GM12801 (cell line): ENCODE results near the gene CLIC4.

ENCODE experiments used
- TF ChIP-seq, protein P1 (sequence below): IDR thresholded peaks from one replicate; pipeline ENCODE4 v1.5.1; 2011; ENCODE audit warnings: control low read depth; ENCODE audit not compliant: insufficient read length; ENCODE audit errors: extremely low read depth

Gene CLIC4

DNA sequence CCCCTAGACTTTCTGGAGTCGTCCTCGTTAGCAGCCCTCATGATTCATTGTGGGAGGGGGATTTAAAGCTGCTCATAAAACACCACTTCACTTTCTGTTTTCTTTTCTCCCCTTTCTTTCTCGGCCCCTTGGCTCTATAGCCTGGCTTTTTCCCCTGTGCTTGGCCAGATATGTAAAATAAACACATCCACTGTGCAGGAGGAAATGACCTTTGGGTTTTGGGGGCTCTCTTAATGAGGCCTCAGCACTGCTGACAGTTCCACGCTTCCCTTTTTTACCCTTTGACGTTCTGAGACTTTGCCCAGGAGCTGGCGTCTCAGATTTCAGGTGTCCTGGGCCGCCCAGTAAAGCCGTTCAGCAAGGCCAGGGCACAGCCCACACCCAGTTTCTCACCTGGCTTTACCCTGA is 119.1 kb downstream of the CLIC4 start:
- TF ChIP-seq, protein P1, sequence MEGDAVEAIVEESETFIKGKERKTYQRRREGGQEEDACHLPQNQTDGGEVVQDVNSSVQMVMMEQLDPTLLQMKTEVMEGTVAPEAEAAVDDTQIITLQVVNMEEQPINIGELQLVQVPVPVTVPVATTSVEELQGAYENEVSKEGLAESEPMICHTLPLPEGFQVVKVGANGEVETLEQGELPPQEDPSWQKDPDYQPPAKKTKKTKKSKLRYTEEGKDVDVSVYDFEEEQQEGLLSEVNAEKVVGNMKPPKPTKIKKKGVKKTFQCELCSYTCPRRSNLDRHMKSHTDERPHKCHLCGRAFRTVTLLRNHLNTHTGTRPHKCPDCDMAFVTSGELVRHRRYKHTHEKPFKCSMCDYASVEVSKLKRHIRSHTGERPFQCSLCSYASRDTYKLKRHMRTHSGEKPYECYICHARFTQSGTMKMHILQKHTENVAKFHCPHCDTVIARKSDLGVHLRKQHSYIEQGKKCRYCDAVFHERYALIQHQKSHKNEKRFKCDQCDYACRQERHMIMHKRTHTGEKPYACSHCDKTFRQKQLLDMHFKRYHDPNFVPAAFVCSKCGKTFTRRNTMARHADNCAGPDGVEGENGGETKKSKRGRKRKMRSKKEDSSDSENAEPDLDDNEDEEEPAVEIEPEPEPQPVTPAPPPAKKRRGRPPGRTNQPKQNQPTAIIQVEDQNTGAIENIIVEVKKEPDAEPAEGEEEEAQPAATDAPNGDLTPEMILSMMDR = no peak

DNA sequence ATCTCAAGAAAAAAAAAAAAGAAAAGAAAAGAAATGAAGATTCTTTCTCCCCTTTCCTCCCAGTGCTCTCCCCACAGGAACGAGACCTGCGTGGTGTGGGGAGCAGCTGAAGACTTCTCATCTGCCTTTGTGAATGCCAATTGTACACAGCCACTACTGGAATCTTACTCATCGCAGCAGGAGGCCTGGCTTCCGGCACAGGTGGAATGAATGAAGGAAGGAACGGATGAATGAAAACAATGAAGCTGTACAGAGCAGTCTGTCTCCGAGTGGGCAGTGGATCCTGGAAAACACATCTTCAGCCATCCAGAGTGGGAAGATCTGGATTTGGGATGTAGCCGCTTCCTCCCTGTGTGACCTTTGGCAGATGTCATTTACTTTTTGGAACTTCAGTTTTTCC is 119.9 kb downstream of the CLIC4 start:
- TF ChIP-seq, protein P1 = no peak

DNA sequence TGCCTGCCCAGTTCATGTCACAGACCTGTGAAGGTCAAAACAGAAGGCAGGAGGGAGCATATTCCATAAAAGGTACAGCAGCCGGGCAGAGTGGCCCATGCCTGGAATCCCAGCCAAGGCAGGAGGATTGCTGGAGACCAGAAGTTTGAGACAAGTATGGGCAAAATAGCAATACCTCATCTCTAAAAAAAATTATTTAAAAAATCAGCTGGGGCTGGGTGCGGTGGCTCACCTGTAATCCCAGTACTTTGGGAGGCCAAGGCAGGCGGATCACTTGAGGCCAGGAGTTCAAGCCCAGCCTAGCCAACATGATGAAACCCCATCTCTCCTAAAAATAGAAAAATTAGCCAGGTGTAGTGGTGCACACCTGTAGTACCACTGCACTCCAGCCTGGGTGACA is 120.3 kb downstream of the CLIC4 start:
- TF ChIP-seq, protein P1 = no peak

DNA sequence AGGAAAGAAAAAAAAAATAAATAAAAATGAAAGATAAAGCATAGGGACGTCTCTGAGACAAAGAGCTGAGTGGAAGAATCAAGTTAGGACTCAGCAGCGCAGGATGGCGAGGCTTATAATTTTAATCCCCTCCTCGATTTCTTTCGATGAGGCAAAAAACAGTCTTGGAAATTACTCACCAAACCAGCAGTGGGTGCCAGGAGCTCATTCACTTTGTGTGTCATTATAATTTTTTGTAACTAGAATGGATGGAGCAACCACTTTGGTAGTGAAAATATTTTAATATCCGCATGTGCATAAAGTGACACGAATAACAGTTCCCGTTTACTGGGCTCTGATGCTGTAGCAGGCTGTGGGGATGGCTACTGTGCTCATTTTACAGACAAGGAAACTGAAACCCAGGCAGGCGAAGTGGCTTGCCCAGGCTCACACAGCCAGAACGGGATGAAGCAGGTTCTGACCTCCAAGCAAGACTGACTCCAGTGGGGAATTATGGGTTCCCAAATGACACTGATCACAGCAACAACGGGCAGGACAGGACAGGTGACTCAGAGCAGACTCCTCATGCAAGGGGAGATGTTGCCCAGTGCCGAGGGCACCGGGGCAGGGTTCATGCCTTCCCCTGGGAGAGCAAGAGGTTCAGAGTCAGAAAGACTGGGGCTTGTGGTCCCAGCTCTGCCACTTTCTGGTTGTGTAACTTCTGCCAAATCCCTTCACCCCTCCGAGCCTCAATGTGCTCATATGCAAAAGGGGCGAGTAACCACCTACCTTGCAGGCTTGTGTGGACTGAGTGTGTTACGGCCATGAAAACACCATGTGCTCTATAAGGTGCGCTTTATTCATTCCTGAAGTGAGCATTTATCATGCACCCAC is 121.2 kb downstream of the CLIC4 start:
- TF ChIP-seq, protein P1 = no peak

DNA sequence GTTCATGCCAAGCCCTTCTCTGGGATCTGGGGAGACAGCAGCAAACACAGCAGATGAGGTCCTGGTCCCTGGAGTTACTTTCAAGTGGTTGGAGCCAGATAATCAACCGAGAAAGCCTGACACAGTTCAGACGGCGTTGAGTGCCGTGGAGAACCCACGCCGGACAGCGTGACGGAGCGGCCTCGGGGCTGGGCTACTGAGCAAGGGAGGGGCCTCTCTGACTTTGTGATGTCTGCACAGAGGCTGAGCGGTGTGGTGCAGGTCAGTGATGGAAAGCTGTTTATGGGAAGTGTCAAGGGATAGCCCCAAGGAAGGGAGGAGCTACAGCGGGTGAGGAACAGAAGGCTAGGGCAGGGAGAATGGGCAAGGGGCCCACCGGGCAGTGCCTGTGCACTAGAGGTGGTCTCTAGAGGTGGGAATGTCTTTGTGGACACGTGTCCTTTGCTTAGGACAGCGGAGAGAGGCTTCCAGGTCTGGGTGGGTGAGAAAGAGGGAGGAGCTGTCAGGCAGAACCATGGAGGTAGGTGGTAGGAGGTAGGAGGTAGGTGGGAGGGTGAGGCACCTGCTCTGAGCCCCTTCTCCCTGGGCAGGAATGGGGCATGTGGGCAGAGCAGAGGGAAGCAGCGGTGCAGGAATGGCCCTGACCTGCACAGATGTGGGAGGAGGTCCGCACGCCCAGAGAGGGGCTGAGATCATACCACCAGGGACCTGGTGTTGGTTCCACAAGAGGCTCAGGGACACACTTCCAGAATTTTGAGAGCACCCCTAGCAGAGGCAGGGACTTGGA is 122.0 kb downstream of the CLIC4 start:
- TF ChIP-seq, protein P1 = no peak

DNA sequence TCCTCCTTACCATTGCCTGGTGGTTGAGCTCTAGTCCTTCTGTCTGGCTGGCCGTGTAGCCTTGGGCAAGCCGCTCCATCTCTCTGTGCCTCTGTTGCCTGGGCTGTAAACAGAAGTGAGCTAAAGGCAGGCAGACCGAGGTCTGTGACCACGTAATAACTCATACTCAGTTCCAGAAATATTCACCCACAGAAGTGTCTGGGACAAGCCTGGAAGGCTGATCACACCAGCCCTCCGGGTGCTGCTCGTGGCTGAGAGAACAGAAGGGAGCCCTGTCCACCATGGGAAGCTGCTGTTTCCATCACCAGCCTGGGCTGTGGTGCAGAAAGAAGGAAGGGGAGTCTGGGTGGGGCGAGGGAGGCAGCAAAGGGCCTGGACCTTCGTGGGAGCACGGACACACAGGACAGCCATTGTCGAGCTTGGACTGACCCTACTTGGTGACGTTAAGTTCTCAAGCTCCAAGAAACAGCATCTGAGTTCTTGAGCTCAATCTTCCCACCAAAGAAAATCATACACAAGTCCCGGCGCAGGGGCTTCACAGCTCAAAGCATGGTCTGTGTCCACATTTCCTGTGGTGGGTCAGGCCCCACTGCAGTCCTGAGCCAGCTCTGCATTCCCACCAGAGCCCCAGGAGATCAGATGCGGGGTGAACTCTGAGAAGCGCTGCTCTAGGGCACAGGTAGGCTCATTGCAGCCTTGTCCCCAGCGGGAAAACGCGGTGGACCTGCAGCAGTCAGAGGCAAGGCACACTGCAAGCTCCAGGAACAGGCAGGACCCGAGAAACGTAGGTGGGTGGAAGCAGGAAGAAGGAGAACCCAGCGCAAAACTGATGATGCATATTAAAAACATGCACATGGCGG is 123.0 kb downstream of the CLIC4 start:
- TF ChIP-seq, protein P1 = no peak
